WTC11 (cell line): ENCODE data around the gene GABRG3. TPM values are rescaled to one million over a fixed set of nuclear protein-coding genes. Genes with fewer than 3 reads are reported as not detected.

Source experiments
- ATAC-seq: fragments of 200-7000 bp; cut with Tn5 transposase; 2 replicates; pipeline ENCODE4 v1.10.0; 2021; ENCODE audit warnings: mild to moderate bottlenecking, moderate library complexity
- CTCF ChIA-PET: fragments of 300-600 bp; sonication (Branson Sonifier 250); formaldehyde crosslinking; loops from one replicate; lab custom pipeline; 2021; ENCODE audit warnings: antibody characterized with exemption; lab: Charles Lee
- POLR2A ChIA-PET: fragments of 350-600 bp; sonication (Branson Sonifier 250); formaldehyde crosslinking; loops from one replicate; lab custom pipeline; 2021; ENCODE audit warnings: antibody characterized with exemption; lab: Charles Lee
- DNase-seq: peaks from one replicate; pipeline ENCODE4 v3.0.0; 2021; ENCODE audit warnings: low spot score
- H3K27ac Mint-ChIP-seq: 2 replicates; pipeline ENCODE4 v1.8.0; 2021; ENCODE audit warnings: mixed read lengths
- H3K27me3 Mint-ChIP-seq: 2 replicates; pipeline ENCODE4 v1.8.0; 2021; ENCODE audit warnings: low read depth, mild to moderate bottlenecking, moderate library complexity, mixed read lengths
- H3K36me3 Mint-ChIP-seq: 2 replicates; pipeline ENCODE4 v1.8.0; 2021; ENCODE audit warnings: mixed read lengths
- H3K4me1 Mint-ChIP-seq: 2 replicates; pipeline ENCODE4 v1.8.0; 2022; ENCODE audit warnings: mixed read lengths
- H3K4me3 Mint-ChIP-seq: 2 replicates; pipeline ENCODE4 v1.8.0; 2021; ENCODE audit warnings: mild to moderate bottlenecking, moderate library complexity, mixed read lengths
- H3K9me3 Mint-ChIP-seq: 2 replicates; pipeline ENCODE4 v1.8.0; 2021; ENCODE audit warnings: mixed read lengths
- EMX1 ChIP-seq: fragments of 250-450 bp; sonication (Bioruptor Pico); IDR thresholded peaks from 2 replicates; pipeline ENCODE4 v1.8.0; 2021; ENCODE audit warnings: mild to moderate bottlenecking
- ESRRA ChIP-seq: sonication (generic); formaldehyde crosslinking; IDR thresholded peaks from 2 replicates; pipeline ENCODE4 v1.8.1; 2022; ENCODE audit warnings: mild to moderate bottlenecking, missing genetic modification reagents, borderline replicate concordance
- FOXJ3 ChIP-seq: sonication (generic); formaldehyde crosslinking; IDR thresholded peaks from 2 replicates; pipeline ENCODE4 v1.9.0; 2021; ENCODE audit warnings: missing genetic modification reagents, mild to moderate bottlenecking, borderline replicate concordance
- FOXP1 ChIP-seq: sonication (generic); formaldehyde crosslinking; IDR thresholded peaks from 2 replicates; pipeline ENCODE4 v1.8.0; 2022; ENCODE audit warnings: missing genetic modification reagents, mild to moderate bottlenecking, moderate library complexity, borderline replicate concordance
- GABPB1 ChIP-seq: sonication (generic); formaldehyde crosslinking; IDR thresholded peaks from 2 replicates; pipeline ENCODE4 v1.8.1; 2023; ENCODE audit warnings: mild to moderate bottlenecking, missing genetic modification reagents
- GTF2I ChIP-seq: fragments of 250-450 bp; sonication (Bioruptor Pico); conservative IDR thresholded peaks from 2 replicates; pipeline ENCODE4 v1.4.0; 2021; ENCODE audit warnings: mild to moderate bottlenecking
- HMGA2 ChIP-seq: fragments of 250-450 bp; sonication (Bioruptor Pico); IDR thresholded peaks from 2 replicates; pipeline ENCODE4 v1.4.0; 2021; ENCODE audit warnings: mild to moderate bottlenecking, moderate library complexity
- KAT7 ChIP-seq: sonication (generic); formaldehyde crosslinking; IDR thresholded peaks from 2 replicates; pipeline ENCODE4 v1.8.1; 2023; ENCODE audit warnings: missing genetic modification reagents, mild to moderate bottlenecking, borderline replicate concordance
- NFE2L1 ChIP-seq: sonication (generic); formaldehyde crosslinking; IDR thresholded peaks from 2 replicates; pipeline ENCODE4 v1.8.1; 2023; ENCODE audit warnings: missing genetic modification reagents
- PRRX2 ChIP-seq: fragments of 250-450 bp; sonication (Bioruptor Pico); IDR thresholded peaks from 2 replicates; pipeline ENCODE4 v1.8.0; 2021; ENCODE audit warnings: mild to moderate bottlenecking
- SOX15 ChIP-seq: fragments of 250-450 bp; sonication (Bioruptor Pico); IDR thresholded peaks from 2 replicates; pipeline ENCODE4 v1.9.0; 2021; ENCODE audit warnings: mild to moderate bottlenecking
- TCF7 ChIP-seq: sonication (generic); formaldehyde crosslinking; IDR thresholded peaks from 2 replicates; pipeline ENCODE4 v1.8.0; 2022; ENCODE audit warnings: mild to moderate bottlenecking, low read depth, missing genetic modification reagents, moderate library complexity
- TEAD4 ChIP-seq: sonication (generic); formaldehyde crosslinking; IDR thresholded peaks from 2 replicates; pipeline ENCODE4 v1.8.0; 2022; ENCODE audit warnings: mild to moderate bottlenecking, missing genetic modification reagents
- ZMAT4 ChIP-seq: fragments of 250-450 bp; sonication (Bioruptor Pico); IDR thresholded peaks from 2 replicates; pipeline ENCODE4 v1.9.0; 2021; ENCODE audit warnings: mild to moderate bottlenecking
- ZNF219 ChIP-seq: sonication (generic); formaldehyde crosslinking; IDR thresholded peaks from 2 replicates; pipeline ENCODE4 v1.8.0; 2023; ENCODE audit warnings: missing genetic modification reagents, mild to moderate bottlenecking, borderline replicate concordance
- ZNF423 ChIP-seq: fragments of 250-450 bp; sonication (Bioruptor Pico); IDR thresholded peaks from 2 replicates; pipeline ENCODE4 v2.1.2; 2022; ENCODE audit warnings: mild to moderate bottlenecking, moderate library complexity
- ZSCAN18 ChIP-seq: fragments of 250-450 bp; sonication (Bioruptor Pico); IDR thresholded peaks from 2 replicates; pipeline ENCODE4 v2.1.2; 2022; ENCODE audit warnings: mild to moderate bottlenecking, moderate library complexity
- total RNA-seq: library from RNA; stranded (reverse); gene quantifications from 3 replicates; pipeline ENCODE4 v1.2.3, GENCODE V29; 2021
- TF ChIP-seq, protein P1 (sequence below): sonication (generic); formaldehyde crosslinking; IDR thresholded peaks from 2 replicates; pipeline ENCODE4 v1.8.1; 2022; ENCODE audit warnings: mild to moderate bottlenecking, moderate library complexity, missing genetic modification reagents
- TF ChIP-seq, protein P2 (sequence below): sonication (generic); formaldehyde crosslinking; IDR thresholded peaks from 2 replicates; pipeline ENCODE4 v1.8.0; 2022; ENCODE audit warnings: mild to moderate bottlenecking, missing genetic modification reagents
- TF ChIP-seq, protein P3 (sequence below): sonication (generic); formaldehyde crosslinking; IDR thresholded peaks from 2 replicates; pipeline ENCODE4 v1.8.1; 2022; ENCODE audit warnings: mild to moderate bottlenecking, missing genetic modification reagents, moderate library complexity, borderline replicate concordance
- TF ChIP-seq, protein P4 (sequence below): fragments of 250-450 bp; sonication (Bioruptor Pico); conservative IDR thresholded peaks from 2 replicates; pipeline ENCODE4 v1.9.0; 2021; ENCODE audit warnings: mild to moderate bottlenecking

Gene GABRG3
- total RNA-seq, 1 experiment from 2014 or later: 0.72 TPM

- TF ChIP-seq, protein P1, sequence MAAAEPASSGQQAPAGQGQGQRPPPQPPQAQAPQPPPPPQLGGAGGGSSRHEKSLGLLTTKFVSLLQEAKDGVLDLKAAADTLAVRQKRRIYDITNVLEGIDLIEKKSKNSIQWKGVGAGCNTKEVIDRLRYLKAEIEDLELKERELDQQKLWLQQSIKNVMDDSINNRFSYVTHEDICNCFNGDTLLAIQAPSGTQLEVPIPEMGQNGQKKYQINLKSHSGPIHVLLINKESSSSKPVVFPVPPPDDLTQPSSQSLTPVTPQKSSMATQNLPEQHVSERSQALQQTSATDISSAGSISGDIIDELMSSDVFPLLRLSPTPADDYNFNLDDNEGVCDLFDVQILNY (CRISPR knock-in tag): no peak
Measured at GRCh38 chr15:27529399-27529798, 558.4 kb downstream of the GABRG3 start (continued).

DNA sequence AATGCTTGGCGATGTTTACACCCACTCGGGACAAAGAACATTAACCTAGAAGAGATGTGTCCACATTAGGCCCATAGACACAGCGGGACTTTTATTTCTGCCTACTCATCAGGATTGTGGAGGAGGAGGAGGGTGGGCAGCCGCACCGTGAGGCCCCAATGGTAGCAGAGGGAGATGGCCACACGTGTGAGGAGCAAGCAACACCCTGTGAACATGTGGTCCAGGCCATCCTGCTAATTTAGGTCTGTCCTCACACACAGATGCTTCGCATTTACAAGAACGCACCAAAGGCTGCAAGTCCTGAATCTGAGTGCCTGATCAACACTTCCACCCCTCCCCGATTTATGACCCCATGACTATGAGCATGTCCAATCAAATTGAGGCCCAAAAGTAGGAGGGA is 560.0 kb downstream of the GABRG3 start:
- TF ChIP-seq NFE2L1: no peak
- TF ChIP-seq GABPB1: no peak
- no peak for TF ChIP-seq FOXP1 (CRISPR knock-in tag)
- no peak for TF ChIP-seq HMGA2 (CRISPR knock-in tag)
- no peak for TF ChIP-seq GTF2I
- TF ChIP-seq TEAD4 (CRISPR knock-in tag): no peak
- no peak for TF ChIP-seq FOXJ3 (CRISPR knock-in tag)
- no peak for TF ChIP-seq ZMAT4 (CRISPR knock-in tag)
- TF ChIP-seq, protein P2, sequence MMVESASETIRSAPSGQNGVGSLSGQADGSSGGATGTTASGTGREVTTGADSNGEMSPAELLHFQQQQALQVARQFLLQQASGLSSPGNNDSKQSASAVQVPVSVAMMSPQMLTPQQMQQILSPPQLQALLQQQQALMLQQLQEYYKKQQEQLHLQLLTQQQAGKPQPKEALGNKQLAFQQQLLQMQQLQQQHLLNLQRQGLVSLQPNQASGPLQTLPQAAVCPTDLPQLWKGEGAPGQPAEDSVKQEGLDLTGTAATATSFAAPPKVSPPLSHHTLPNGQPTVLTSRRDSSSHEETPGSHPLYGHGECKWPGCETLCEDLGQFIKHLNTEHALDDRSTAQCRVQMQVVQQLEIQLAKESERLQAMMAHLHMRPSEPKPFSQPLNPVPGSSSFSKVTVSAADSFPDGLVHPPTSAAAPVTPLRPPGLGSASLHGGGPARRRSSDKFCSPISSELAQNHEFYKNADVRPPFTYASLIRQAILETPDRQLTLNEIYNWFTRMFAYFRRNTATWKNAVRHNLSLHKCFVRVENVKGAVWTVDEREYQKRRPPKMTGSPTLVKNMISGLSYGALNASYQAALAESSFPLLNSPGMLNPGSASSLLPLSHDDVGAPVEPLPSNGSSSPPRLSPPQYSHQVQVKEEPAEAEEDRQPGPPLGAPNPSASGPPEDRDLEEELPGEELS (CRISPR knock-in tag): no peak
- TF ChIP-seq, all 79 proteins: peak for 0
- peaks cover 12% of the 10 kb centered on the region for H3K4me1 Mint-ChIP-seq
- no peaks in the 10 kb centered on the region for H3K27me3 Mint-ChIP-seq
- no peaks in the 10 kb centered on the region for H3K36me3 Mint-ChIP-seq
- peaks cover 7% of the 10 kb centered on the region; the same call in 1 of the 2 replicates for H3K9me3 Mint-ChIP-seq
- POLR2A ChIA-PET: no interaction called here
- DNase-seq: no peak
- ATAC-seq: no peak
- H3K27ac Mint-ChIP-seq: no peak overlapping the region
- CTCF ChIA-PET: no interaction called here
- H3K4me3 Mint-ChIP-seq: no peak overlapping the region

- Mint-ChIP-seq H3K4me3 (no peak overlapping the region), H3K4me1 (peaks cover 12% of the 10 kb centered on the region), H3K27ac (no peak overlapping the region), H3K27me3 (no peaks in the 10 kb centered on the region), H3K9me3 (no peaks in the 10 kb centered on the region), H3K36me3 (no peaks in the 10 kb centered on the region)
- TF ChIP-seq KAT7: no peak
- no peak for TF ChIP-seq TEAD4 (CRISPR knock-in tag)
- no peak for ATAC-seq
- DNase-seq: no peak
- CTCF ChIA-PET: no interaction called here
- POLR2A ChIA-PET: no interaction called here
Measured at GRCh38 chr15:27532358-27532757, 561.4 kb downstream of the GABRG3 start.

DNA sequence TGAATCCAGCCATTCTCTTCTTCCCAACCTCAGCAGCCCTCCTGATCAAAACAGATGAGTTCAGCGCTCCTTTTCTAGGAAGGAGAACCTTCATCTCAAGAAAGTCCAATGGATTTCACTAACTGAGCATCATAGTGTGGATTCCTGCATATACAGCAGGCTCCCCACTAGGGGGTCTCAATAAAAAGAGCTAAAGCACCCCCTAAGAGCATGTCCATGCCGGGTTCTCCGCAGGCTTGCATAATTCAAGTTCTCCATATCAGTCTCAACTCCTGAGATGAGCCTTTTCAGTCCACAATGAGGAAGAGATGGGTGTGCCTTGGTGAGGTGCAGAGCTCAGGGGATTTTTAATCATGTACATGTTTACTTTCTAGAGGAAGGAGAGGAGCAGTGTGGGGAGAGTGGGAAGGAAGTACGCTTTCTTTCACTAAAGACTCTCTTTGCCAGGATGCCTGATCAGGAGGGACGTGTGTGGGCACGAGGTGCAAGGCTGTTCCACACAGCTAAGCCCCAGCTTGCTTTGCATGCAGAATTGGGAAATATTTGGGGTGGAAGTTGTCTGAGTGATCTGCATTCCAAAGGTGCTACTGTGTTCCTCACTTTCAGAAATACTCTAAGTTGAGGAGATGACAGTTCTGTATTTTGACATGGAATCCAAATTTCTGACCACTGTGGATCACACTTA is 564.6 kb downstream of the GABRG3 start:
- Mint-ChIP-seq H3K4me1 (peaks cover 25% of the 10 kb centered on the region), H3K27ac (no peak overlapping the region), H3K36me3 (no peaks in the 10 kb centered on the region), H3K4me3 (no peak overlapping the region), H3K9me3 (no peaks in the 10 kb centered on the region), H3K27me3 (no peaks in the 10 kb centered on the region)
- CTCF ChIA-PET: interaction anchor here (0.7 to 1.7 kb wide), 3 partner anchors 8 to 145 kb away, joined by 3 to 7 read pairs (median 3); no protein-coding TSS in a partner anchor
- POLR2A ChIA-PET: no interaction called here
- no peak for DNase-seq
- ATAC-seq: no peak
- TF ChIP-seq ZNF219 (no peak), SOX15 (CRISPR knock-in tag) (no peak), ZNF423 (CRISPR knock-in tag) (no peak), TCF7 (CRISPR knock-in tag) (no peak), EMX1 (CRISPR knock-in tag) (no peak), ESRRA (CRISPR knock-in tag) (no peak), ZSCAN18 (CRISPR knock-in tag) (no peak), PRRX2 (CRISPR knock-in tag) (no peak)
- TF ChIP-seq, protein P3, sequence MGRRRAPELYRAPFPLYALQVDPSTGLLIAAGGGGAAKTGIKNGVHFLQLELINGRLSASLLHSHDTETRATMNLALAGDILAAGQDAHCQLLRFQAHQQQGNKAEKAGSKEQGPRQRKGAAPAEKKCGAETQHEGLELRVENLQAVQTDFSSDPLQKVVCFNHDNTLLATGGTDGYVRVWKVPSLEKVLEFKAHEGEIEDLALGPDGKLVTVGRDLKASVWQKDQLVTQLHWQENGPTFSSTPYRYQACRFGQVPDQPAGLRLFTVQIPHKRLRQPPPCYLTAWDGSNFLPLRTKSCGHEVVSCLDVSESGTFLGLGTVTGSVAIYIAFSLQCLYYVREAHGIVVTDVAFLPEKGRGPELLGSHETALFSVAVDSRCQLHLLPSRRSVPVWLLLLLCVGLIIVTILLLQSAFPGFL (CRISPR knock-in tag): no peak
- TF ChIP-seq, protein P1 (CRISPR knock-in tag): no peak
- TF ChIP-seq, protein P4, sequence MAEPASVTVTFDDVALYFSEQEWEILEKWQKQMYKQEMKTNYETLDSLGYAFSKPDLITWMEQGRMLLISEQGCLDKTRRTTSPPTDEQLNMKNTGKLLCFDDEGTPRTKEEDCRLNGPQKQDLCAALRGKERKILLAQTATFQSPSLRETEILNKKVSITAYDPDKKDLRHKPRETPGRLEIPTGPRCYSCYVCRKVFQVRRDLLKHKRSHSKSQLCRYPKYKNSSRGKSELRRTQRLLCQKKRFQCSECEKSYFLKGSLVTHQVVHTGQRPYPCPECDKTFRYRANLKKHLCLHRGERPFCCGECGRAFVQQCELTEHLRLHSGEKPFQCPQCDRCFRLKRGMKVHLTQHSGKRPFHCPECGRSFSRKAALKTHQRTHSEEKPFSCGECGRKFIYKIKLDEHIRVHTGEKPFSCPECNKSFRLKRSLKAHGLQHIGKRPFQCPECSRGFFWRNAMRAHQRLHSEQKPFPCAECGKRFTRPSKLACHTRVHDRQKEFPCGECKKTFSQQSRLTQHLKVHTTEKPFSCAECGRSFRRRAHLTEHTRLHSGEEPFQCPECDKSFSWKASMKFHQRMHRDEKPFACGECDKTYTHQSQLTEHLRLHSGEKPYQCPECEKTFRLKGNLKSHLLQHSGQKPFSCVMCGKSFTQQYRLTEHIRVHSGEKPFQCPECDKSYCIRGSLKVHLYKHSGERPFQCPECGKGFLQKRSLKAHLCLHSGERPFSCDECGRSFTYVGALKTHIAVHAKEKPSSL: no peak
